C1 segment of cervical spinal cord (tissue), 14 donors: Measurements from ENCODE around the gene ARFIP1.
"Not testable (repeated sequence)": the region's sequence is repeated elsewhere in the genome, so short reads cannot be mapped to it uniquely, and the experiment has no call there.

Experiments
- DNase-seq, 14 donors: peaks; one replicate each; lab custom pipeline; 2025; lab: John Stamatoyannopoulos, UW

ARFIP1 gene

DNA sequence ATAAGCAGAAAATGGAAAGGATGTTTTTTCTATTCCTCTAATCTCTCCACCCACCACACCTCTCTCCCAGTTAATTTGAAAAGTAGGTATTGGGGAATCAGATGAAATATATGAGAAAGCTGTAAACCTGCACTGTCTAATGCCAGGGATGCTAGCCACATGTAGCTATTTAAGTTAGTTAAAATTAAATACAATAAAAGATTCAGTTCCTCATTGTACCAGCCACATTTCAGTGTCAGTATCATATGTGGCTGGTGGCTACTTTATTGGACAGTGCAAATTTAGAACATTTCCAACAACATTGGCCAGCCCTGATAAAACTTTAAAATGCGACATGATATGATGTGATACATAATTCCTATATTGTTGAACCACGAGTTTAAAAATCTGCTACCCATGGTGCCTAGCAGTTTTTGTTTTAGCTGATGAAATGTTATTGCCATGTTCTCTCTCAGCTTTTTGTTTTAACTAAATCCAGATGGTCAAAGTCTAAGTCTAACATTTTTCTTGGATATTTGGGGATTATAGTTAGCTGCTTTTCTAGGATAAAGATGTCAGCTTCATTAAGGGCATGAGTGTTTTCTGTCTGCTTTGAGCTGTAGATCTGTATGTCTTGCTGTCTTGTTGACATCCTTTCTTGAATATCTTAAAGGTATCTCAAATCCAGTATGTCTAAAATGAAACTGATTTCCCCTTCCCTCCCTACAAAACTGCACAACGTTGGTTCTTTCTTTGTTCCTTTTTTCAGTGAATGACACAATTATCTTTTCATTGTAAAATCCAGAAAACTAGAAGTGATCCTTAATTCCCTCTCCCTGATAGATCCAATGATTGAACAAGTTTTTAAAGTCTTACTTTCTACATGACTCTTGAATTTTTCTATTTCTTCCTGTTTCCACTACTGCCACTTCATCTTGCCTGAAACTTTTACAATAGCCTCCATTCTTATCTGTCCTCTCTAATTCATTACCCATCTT lies 6.2 kb downstream of the ARFIP1 start:
- no peak for DNase-seq

DNA sequence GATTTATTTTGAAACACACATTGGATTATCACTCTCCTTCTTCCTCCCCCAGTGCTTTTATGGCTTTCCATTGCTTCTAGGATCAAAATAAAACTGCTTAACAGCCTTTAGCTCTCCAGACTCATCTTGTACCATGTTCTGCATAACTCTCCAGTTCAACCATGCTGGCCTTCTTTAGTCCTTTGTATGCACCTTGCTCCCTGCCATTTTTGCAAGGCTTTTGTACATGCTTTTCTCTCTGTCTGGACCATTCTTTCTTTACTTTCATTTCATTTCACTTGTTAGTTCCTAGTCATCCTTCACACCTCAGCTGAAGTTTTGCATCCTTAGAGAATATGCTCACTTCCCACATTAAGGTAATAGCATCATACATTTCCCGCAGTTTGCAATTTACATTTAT lies 6.9 kb downstream of the ARFIP1 start:
- no peak for DNase-seq

DNA sequence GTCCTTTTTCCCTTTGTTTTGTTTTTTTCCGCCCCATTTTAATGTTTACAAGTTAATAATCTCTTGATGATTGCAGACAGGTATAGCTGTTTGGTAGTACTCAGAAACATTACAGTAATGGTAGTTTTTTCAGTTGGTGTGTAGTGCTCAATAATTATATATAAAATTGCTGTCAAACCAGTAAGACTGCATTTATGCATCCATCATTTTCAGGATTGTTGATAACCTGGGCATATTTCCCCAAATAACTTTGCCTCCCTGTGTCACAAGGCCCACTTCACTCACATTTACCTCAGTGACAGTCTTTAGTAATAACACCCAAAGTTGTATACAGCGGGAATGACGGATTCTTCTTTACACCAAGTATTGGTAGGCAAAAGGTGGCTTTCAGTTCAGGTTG lies 16.1 kb downstream of the ARFIP1 start:
- DNase-seq, result no peak

DNA sequence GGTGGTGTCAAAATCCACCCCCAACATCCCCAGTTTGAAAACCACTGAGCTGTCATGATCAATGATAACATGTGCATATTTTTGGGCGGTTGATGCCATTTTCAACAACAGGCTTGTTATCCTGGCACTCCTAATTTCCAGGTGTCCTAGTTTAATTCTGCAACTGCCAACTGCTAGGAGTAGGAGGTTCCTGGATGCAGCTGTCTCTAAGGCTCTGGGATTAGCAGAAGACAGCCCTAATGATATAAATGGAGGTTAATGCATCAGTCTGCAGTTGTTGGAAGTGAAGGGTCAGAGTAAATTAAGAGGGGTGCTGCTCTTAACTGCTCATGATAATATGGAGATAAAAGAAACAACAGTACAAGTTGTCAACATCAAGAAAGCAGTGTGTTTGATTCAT lies 23.8 kb downstream of the ARFIP1 start:
- no peak for DNase-seq

DNA sequence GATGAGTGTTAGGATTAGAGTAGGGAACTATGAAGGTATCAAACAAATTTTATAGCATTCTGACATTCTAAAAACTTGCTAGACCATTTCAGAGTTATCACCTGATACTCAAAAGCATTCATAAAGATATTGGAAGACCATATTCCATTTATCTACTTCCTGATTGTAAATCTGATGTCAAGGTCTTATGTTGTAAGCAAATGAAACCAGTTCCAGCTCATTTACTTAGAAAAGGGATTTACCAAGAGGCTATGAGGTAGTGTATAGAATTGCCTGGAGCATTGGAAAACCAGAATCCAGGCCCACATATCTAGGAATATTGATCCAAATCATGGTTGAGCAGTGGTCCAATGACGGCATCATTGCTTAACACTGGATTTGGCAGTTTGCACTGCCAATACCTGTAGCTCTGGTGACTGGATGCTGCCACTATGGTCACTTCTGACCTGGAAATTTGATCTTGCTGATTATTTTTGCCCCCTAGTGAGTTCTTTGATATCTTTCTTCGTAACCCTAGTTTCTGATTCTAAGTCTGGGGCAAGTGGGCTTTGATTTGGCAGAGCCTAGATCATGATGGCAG lies 25.4 kb downstream of the ARFIP1 start:
- DNase-seq, result no peak

DNA sequence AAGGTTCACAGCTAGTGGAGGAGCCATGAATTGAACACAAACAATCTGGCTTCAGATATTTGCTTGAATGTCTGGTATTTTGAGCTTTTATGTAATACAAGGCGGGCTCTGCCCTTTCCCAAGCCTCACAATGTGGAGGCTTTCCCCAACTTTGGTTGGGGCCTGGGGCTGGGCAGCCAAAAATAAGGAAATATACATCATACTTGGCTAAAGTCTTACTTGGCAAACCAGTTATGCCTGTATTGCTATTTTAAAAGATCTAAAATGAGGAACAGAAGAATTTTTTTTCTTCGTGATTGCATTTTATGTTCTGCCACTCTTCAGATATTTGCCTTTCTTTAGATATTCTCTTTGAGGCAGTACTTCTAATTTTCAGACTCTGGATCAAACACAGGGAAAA lies 26.1 kb downstream of the ARFIP1 start:
- no peak for DNase-seq

DNA sequence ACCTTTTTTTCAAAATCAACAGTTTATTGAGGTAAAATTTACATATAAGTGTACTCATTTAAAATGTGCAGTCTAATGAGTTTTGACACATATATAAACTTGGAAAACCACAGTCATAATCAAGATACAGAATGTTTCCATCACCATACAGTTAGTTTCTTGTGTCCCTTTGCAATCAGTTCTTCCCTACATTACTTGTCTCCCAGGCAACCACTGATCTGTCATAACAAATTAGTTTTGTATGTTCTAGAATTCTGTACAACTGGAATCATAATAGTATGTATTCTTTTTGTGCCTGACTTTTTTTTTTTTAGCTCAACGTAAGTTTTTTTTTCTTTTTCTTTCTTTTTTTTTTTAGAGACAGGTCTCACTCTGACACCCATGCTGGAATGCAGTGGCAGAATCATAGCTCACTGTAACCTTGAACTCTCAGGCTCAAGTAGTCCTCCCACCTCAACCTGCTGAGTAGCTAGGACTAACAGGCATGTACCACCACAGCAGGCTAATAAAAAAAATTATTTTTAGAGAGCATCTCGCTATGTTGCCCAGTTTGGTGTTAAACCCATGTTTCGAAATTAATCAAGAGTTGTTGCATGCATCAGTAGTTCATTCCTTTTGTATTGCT lies 26.9 kb downstream of the ARFIP1 start:
- DNase-seq, result no peak

DNA sequence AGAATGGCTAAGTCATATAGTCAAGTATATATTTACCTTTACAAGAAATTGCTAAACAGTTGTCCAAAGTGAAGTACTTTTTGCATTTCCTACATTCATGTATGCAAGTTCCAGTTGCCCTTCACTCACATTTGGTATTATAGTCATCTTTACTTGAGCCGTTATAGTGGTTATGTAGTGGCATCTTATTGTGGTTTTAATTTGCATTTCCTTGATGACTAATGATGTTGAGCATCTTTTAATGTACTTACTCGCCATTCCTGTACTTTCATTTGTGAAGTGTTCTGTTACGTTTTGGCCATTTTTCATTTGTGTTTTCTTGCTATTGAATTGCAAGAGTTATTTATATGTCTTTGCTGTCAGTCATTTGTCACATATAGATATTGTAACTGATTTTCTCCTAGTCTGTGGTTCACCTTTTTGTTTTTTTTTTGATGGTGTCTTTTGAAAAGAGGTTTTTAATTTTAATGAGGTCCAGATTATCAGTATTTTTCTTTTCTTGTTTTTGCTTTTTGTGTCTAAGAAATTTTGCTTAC lies 27.6 kb downstream of the ARFIP1 start:
- no peak for DNase-seq

DNA sequence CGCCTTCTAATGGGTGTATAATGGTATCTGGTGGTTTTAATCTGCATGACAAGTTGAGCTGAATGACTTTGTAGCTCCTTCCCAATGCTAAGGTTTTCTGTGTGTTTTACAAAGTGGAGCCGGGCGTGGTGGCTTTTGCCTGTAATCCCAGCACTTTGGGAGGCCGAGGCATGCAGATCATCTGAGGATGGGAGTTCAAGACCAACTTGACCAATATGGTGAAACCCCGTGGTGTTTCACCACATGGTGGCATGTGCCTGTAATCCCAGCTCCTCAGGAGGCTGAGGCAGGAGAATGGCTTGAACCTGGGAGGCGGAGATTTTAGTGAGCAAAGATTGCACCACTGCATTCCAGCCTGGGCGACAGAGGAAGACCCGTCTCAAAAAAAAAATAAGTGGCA lies 28.9 kb downstream of the ARFIP1 start:
- DNase-seq, result no peak

DNA sequence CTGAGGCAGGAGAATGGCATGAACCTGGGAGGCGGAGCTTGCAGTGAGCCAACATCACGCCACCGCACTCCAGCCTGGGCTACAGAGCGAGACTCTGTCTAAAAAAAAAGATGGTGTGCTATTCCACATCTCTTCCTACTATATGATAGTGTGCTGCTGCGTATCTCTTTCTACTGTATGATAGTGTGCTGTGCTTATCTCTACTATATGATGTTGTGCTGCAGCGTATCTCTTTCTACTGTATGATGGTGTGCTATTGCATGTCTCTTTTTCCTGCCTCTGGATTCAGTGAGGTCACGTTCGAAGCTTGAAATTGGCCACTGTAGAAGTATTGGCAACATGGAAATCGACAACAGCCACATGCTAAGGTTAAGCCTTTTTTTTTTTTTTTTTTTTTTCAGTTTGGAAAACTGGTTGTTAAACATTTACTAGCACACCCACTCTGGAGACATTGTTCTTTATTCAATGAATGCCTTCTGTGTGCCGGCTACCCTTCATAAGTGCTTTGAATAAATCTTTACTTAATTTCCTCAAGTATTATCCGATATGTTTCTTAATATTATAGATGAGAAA lies 31.0 kb downstream of the ARFIP1 start:
- DNase-seq, result no peak

DNA sequence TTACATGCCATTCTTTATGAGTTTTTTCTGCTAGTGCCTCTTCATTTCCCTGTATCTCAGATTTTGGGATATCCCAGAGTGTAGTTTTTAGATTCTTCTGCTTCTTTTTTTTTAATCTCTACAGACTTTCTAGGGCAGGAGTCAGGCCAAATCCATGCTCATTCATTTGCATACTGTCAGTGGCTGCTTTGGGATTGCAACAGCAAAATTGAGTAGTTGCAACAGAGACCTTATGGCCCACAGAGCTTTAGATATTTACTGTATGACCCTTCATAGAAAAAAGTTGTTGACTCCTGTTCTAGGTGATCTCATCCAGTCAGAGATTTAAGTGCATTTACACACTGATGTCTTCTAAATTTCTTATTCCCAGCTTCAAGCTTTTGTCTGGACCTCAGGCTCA lies 35.3 kb downstream of the ARFIP1 start:
- no peak for DNase-seq

DNA sequence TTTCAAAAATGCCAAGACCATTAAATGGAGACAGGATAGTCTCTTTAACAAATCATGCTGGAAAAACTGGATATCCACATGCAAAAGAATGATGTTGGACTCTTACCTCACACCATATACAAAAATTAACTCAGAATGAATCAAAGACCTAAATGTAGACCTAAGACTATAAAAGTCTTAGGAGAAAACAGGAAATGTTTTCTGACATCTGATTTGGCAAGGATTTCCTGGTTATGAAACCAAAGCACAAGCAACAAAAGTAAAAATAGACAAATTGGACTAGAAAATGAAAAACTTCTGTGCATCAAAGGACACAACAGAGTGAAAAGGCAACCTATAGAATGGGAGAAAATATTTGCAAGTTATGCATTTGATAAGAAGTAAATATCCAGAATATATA lies 37.6 kb downstream of the ARFIP1 start:
- no peak for DNase-seq

DNA sequence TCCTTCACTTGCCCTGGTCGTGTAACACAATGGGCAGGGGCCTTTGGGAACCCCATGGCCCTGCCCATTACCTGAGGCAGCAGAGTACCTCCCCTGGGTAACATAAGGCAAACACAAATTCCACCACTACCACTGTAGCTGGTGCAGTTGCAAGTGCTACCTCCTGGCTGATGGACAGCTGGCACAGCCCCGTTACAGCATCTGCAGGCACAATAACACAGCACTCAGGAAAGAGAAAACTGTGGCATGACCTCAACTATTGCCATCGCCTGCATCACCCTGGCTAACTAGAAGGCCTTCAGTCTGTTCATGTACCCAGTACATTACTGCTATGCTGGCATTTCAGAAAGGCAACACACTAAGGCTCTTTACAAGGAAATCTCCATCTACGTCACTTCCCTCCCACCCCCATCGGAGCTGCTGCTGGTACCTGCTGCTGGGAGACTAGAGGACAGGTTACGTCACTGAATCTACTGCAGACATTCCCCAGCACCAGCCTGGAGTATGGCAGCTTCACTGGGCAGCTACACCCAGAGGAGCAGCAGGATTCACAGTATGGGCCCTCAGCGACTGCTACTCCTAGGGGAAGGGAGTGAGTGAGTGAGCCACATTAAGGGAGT lies 39.4 kb downstream of the ARFIP1 start:
- DNase-seq, result no peak

DNA sequence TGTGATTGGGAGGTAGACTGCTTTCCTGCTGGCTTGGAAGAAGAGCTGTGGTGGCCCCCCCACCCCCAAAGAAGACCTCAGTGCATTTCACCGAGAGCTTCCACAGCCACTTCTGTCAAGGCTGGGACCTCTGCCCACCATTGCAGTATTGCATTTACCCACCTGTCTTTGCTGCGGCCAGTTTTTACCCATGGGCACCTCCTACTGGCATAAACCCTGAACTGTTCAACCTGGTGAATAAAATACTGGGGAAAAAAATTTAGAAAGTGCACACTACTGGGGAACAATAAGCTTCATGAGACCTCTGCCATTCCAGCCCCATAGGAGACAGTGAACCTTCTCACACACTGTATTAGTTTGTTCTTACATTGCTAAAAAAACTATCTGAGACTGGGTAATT lies 40.3 kb downstream of the ARFIP1 start:
- no peak for DNase-seq

DNA sequence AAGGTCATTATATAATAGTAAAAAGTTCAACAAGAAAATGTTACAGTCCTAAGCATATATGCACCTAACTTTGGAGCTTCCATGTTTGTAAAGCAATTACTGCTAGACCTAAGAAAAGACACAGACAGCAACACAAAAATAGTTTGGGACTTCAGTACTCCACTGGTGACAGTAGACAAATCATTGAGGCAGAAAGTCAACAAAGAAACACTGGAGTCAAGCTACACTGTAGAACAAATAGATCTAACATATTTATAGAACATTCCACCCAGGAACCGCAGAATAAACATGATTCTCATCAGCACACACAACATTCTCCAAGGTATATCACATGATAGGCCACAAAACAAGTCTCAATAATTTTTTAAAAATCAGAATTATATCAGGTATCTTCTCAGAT lies 42.6 kb downstream of the ARFIP1 start:
- no peak for DNase-seq

DNA sequence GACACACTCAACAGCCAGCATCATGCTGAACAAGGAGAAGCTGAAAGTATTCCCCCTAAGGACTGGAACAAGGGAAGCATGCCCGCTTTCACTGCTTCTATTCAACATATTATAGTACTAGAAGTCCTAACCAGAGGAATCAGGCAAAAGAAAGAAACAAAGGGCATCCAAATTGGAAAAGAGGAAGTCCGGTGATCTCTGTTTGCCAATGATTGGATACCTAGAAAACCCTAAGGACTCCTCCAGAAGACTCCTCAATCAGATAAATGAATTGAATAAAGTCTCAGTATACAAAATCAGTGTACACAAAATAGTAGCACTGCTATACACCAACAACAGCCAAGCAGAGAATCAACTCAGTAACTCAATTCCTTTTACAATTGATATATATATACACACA lies 44.8 kb downstream of the ARFIP1 start:
- no peak for DNase-seq

DNA sequence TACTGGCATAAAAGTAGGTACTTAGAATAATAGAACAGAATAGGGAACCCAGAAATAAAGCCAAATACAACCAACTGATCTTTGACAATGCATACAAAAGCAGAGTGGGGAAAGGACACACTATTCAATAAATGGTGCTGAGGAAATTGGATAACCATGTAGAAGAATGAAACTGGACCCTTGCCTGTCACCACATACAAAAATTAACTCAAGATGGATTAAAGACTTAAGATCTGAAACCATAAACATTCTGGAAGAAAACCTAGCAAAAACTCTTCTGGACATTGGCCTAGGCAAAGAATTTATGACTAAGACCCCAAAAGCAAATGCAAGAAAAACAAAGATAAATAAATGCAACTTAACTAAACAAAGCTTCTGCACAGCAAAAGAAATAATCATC lies 45.6 kb downstream of the ARFIP1 start:
- no peak for DNase-seq

DNA sequence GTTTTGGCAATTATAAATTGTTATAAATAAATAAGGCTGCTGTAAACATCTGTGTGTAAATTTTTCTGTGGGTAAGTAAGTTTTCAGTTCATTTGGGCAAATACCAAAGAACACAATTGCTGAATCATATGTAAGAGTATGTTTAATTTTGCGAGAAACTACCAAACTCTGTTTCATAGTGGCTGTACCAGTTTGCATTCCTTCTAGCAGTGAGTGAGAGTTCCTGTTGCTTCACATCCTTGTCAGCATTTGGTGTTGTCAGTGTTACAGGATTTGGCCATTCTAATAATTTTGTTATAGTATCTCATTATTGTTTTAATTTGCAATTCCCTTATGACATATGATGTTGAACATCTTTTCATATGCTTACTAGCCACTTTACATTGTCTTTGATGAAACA lies 48.4 kb downstream of the ARFIP1 start:
- no peak for DNase-seq

DNA sequence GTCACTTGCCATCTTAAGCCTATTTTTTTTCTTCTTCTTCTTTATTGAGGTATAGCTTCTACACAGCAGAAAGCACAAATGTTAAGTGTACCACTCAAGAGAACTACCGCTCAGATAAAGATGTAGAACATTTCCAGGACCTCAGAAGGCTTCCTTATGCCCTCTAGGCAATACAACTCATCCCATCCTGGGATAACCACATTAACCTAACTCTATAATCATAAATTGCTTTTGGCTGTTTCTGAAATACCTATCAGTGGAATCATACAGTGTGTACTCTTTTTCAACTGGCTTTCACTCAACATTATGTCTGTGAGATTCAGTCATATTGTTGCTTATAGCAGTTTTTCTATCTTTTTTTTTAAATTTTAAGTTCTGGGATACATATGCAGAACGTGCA lies 51.7 kb downstream of the ARFIP1 start:
- DNase-seq, result no peak

DNA sequence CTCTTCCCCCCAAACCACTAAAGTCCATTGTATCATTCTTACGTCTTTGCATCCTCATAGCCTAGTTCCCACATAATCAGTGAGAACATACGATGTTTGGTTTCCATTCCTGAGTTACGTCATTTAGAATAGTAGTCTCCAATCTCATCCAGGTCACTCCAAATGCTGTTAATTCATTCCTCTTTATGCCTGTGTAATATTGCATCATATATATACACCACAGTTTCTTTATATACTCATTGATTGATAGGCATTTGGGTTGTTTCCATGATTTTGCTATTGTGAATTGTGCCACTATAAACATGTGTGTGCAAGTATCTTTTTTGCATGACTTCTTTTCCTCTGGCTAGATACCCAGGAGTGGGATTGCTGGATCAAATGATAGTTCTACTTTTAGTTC lies 57.2 kb downstream of the ARFIP1 start:
- no peak for DNase-seq

DNA sequence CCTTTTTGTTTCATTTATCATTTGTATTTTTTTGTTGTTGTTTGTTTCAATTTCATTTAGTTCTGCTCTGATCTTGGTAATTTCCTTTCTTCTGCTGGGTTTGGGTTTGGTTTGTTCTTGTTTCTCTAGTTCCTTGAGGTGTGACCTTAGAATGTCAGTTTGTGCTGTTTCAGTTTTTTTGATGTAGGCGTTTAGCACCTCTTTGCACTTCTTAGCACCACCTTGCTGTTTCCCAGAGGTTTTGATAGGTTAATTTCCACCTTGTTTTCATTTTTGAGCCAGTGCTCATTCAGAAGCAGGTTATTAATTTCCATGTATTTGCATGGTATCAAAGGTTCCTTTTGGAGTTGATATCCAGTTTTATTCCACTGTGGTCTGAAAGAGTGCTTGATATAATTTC lies 60.0 kb downstream of the ARFIP1 start:
- not testable (repeated sequence) for DNase-seq
